ENCODE measurements around the gene NKAIN4.

NKAIN4 gene

GRCh38 chr20:63232235-63233060 is 21.8 kb downstream of the NKAIN4 start:
- no peaks in the 10 kb centered on the region for H3K9me3 ChIP-seq (ENCODE audit: control insufficient read depth, insufficient read depth, low read depth, low read length)
- no peak overlapping the region; the same call in 1 of the 2 replicates for H3K27ac ChIP-seq (ENCODE audit: low read depth, low read length)
- H3K9ac ChIP-seq (ENCODE audit: low read length) = peak overlapping the region; percentile 11
- H3K27me3 ChIP-seq (ENCODE audit: control insufficient read depth, insufficient read depth, low read length) = no peaks in the 10 kb centered on the region
- H3K4me3 ChIP-seq (ENCODE audit: low read depth, low read length) = no peak overlapping the region
- H3K4me1 ChIP-seq (ENCODE audit: control insufficient read depth, insufficient read depth, low read length) = peaks cover 64% of the 10 kb centered on the region
- H3K36me3 ChIP-seq (ENCODE audit: control insufficient read depth, insufficient read depth, low read length) = no peaks in the 10 kb centered on the region

GRCh38 chr20:63230800-63231268 is 23.4 kb downstream of the NKAIN4 start:
- no peaks in the 10 kb centered on the region for H3K9me3 ChIP-seq (ENCODE audit: control insufficient read depth, insufficient read depth, low read depth, low read length)
- H3K27ac ChIP-seq (ENCODE audit: low read depth, low read length) = no peak overlapping the region
- H3K9ac ChIP-seq (ENCODE audit: low read length) = no peak overlapping the region
- peaks cover 65% of the 10 kb centered on the region for H3K4me1 ChIP-seq (ENCODE audit: control insufficient read depth, insufficient read depth, low read length)
- no peaks in the 10 kb centered on the region for H3K36me3 ChIP-seq (ENCODE audit: control insufficient read depth, insufficient read depth, low read length)
- H3K4me3 ChIP-seq (ENCODE audit: low read depth, low read length) = no peak overlapping the region
- H3K27me3 ChIP-seq (ENCODE audit: control insufficient read depth, insufficient read depth, low read length) = no peaks in the 10 kb centered on the region

- H3K27ac ChIP-seq (ENCODE audit: low read depth, low read length) = no peak overlapping the region
- H3K9ac ChIP-seq (ENCODE audit: low read length) = no peak overlapping the region
Measured at GRCh38 chr20:63228806-63229205, 25.5 kb downstream of the NKAIN4 start.

GRCh38 chr20:63227260-63227659 is 27.0 kb downstream of the NKAIN4 start:
- Histone ChIP-seq H3K36me3 (ENCODE audit: control insufficient read depth, insufficient read depth, low read length) (no peaks in the 10 kb centered on the region), H3K27me3 (ENCODE audit: control insufficient read depth, insufficient read depth, low read length) (no peaks in the 10 kb centered on the region), H3K9me3 (ENCODE audit: control insufficient read depth, insufficient read depth, low read depth, low read length) (no peaks in the 10 kb centered on the region), H3K9ac (ENCODE audit: low read length) (no peak overlapping the region), H3K27ac (ENCODE audit: low read depth, low read length) (no peak overlapping the region), H3K4me1 (ENCODE audit: control insufficient read depth, insufficient read depth, low read length) (peaks cover 48% of the 10 kb centered on the region), H3K4me3 (ENCODE audit: low read depth, low read length) (no peak overlapping the region)

More at GRCh38 chr20:63228806-63229205, 25.5 kb downstream of the NKAIN4 start:
- H3K36me3 ChIP-seq (ENCODE audit: control insufficient read depth, insufficient read depth, low read length) = no peaks in the 10 kb centered on the region
- peaks cover 61% of the 10 kb centered on the region for H3K4me1 ChIP-seq (ENCODE audit: control insufficient read depth, insufficient read depth, low read length)
- no peaks in the 10 kb centered on the region for H3K27me3 ChIP-seq (ENCODE audit: control insufficient read depth, insufficient read depth, low read length)
- no peak overlapping the region for H3K4me3 ChIP-seq (ENCODE audit: low read depth, low read length)
- H3K9me3 ChIP-seq (ENCODE audit: control insufficient read depth, insufficient read depth, low read depth, low read length) = no peaks in the 10 kb centered on the region

GRCh38 chr20:63226042-63226943 is 28.0 kb downstream of the NKAIN4 start:
- Histone ChIP-seq H3K27me3 (ENCODE audit: control insufficient read depth, insufficient read depth, low read length) (peaks cover 5% of the 10 kb centered on the region; the same call in 1 of the 2 replicates), H3K36me3 (ENCODE audit: control insufficient read depth, insufficient read depth, low read length) (no peaks in the 10 kb centered on the region), H3K4me1 (ENCODE audit: control insufficient read depth, insufficient read depth, low read length) (peaks cover 42% of the 10 kb centered on the region), H3K9me3 (ENCODE audit: control insufficient read depth, insufficient read depth, low read depth, low read length) (no peaks in the 10 kb centered on the region), H3K9ac (ENCODE audit: low read length) (no peak overlapping the region), H3K4me3 (ENCODE audit: low read depth, low read length) (no peak overlapping the region), H3K27ac (ENCODE audit: low read depth, low read length) (no peak overlapping the region)

- H3K27ac ChIP-seq (ENCODE audit: low read depth, low read length) = no peak overlapping the region
- peaks cover 30% of the 10 kb centered on the region for H3K4me1 ChIP-seq (ENCODE audit: control insufficient read depth, insufficient read depth, low read length)
- peaks cover 10% of the 10 kb centered on the region; the same call in 1 of the 2 replicates for H3K27me3 ChIP-seq (ENCODE audit: control insufficient read depth, insufficient read depth, low read length)
- H3K4me3 ChIP-seq (ENCODE audit: low read depth, low read length) = no peak overlapping the region
- no peaks in the 10 kb centered on the region for H3K9me3 ChIP-seq (ENCODE audit: control insufficient read depth, insufficient read depth, low read depth, low read length)
- no peak overlapping the region for H3K9ac ChIP-seq (ENCODE audit: low read length)
- H3K36me3 ChIP-seq (ENCODE audit: control insufficient read depth, insufficient read depth, low read length) = no peaks in the 10 kb centered on the region
Measured at GRCh38 chr20:63225082-63225454, 29.2 kb downstream of the NKAIN4 start.

GRCh38 chr20:63224412-63225081 is 29.7 kb downstream of the NKAIN4 start:
- no peak overlapping the region for H3K4me3 ChIP-seq (ENCODE audit: low read depth, low read length)
- H3K27ac ChIP-seq (ENCODE audit: low read depth, low read length) = no peak overlapping the region
- peaks cover 27% of the 10 kb centered on the region for H3K4me1 ChIP-seq (ENCODE audit: control insufficient read depth, insufficient read depth, low read length)
- H3K9ac ChIP-seq (ENCODE audit: low read length) = no peak overlapping the region
- no peaks in the 10 kb centered on the region for H3K36me3 ChIP-seq (ENCODE audit: control insufficient read depth, insufficient read depth, low read length)
- no peaks in the 10 kb centered on the region for H3K9me3 ChIP-seq (ENCODE audit: control insufficient read depth, insufficient read depth, low read depth, low read length)
- peaks cover 10% of the 10 kb centered on the region; the same call in 1 of the 2 replicates for H3K27me3 ChIP-seq (ENCODE audit: control insufficient read depth, insufficient read depth, low read length)

- no peak overlapping the region for H3K4me3 ChIP-seq (ENCODE audit: low read depth, low read length)
- no peak overlapping the region for H3K9ac ChIP-seq (ENCODE audit: low read length)
- H3K27ac ChIP-seq (ENCODE audit: low read depth, low read length) = no peak overlapping the region
- no peaks in the 10 kb centered on the region for H3K36me3 ChIP-seq (ENCODE audit: control insufficient read depth, insufficient read depth, low read length)
- peaks cover 10% of the 10 kb centered on the region; the same call in 1 of the 2 replicates for H3K27me3 ChIP-seq (ENCODE audit: control insufficient read depth, insufficient read depth, low read length)
- H3K9me3 ChIP-seq (ENCODE audit: control insufficient read depth, insufficient read depth, low read depth, low read length) = no peaks in the 10 kb centered on the region
- peaks cover 19% of the 10 kb centered on the region for H3K4me1 ChIP-seq (ENCODE audit: control insufficient read depth, insufficient read depth, low read length)
Measured at GRCh38 chr20:63223826-63224207, 30.4 kb downstream of the NKAIN4 start.

GRCh38 chr20:63223121-63223825 is 31.0 kb downstream of the NKAIN4 start:
- Histone ChIP-seq H3K4me1 (ENCODE audit: control insufficient read depth, insufficient read depth, low read length) (peaks cover 14% of the 10 kb centered on the region), H3K27ac (ENCODE audit: low read depth, low read length) (no peak overlapping the region), H3K27me3 (ENCODE audit: control insufficient read depth, insufficient read depth, low read length) (peaks cover 10% of the 10 kb centered on the region; the same call in 1 of the 2 replicates), H3K36me3 (ENCODE audit: control insufficient read depth, insufficient read depth, low read length) (no peaks in the 10 kb centered on the region), H3K9ac (ENCODE audit: low read length) (no peak overlapping the region), H3K4me3 (ENCODE audit: low read depth, low read length) (no peak overlapping the region), H3K9me3 (ENCODE audit: control insufficient read depth, insufficient read depth, low read depth, low read length) (no peaks in the 10 kb centered on the region)

GRCh38 chr20:63222541-63222940 is 31.7 kb downstream of the NKAIN4 start:
- Histone ChIP-seq H3K27ac (ENCODE audit: low read depth, low read length) (no peak overlapping the region), H3K4me3 (ENCODE audit: low read depth, low read length) (no peak overlapping the region), H3K9me3 (ENCODE audit: control insufficient read depth, insufficient read depth, low read depth, low read length) (no peaks in the 10 kb centered on the region), H3K4me1 (ENCODE audit: control insufficient read depth, insufficient read depth, low read length) (peaks cover 13% of the 10 kb centered on the region), H3K36me3 (ENCODE audit: control insufficient read depth, insufficient read depth, low read length) (no peaks in the 10 kb centered on the region), H3K27me3 (ENCODE audit: control insufficient read depth, insufficient read depth, low read length) (peaks cover 10% of the 10 kb centered on the region; the same call in 1 of the 2 replicates), H3K9ac (ENCODE audit: low read length) (no peak overlapping the region)
